ENCODE data around the gene DNAJC3. TPM values are rescaled to one million over a fixed set of nuclear protein-coding genes. Genes with fewer than 3 reads are reported as not detected.

The DNAJC3 gene
- total RNA-seq, 2 experiments from 2014 or later, result 15.9 to 16.8 TPM

- Mint-ChIP-seq H3K9me3 (no peaks in the 10 kb centered on the region), H3K36me3 (ENCODE audit: low read depth) (no peaks in the 10 kb centered on the region), H3K4me3 (no peak overlapping the region), H3K4me1 (ENCODE audit: low read depth) (no peaks in the 10 kb centered on the region), H3K27ac (no peak overlapping the region), H3K27me3 (peaks cover 1% of the 10 kb centered on the region)
- DNase-seq, result no peak
- ATAC-seq, result no peak
- no peak for TF ChIP-seq CTCF (IDR thresholded peaks at IDR 0.05)
- intact Hi-C loops (cut with micrococcal nuclease), result no loop called here
- ChIA-PET POLR2A (no interaction called here), CTCF (no interaction called here)
Observed at GRCh38 chr13:95650696-95651095, 26.2 kb upstream of the DNAJC3 start.

DNA sequence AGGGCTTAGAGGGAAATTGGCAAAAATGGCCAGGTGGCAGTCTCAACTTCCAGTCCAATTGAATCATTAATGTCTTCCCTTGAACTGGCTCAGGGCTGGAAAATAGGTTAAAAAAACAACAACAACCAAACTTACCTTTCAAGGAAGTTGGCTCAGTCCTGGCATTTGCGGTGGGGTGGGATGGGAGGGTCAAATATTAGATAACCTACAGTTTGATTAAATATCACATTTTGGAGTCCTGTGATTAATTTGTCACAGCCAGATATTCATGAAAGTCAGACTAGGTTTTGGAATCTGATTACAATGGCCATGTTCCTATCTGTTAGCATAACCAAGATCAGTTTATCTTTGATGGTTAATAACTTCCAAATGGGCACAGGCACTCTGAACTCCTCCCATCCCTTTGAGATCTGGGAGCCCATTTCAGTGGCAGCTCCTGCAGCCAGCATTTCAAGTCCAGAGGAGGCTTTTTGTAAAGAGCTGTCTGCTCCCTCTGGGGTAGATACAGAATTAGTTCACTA lies 24.6 kb upstream of the DNAJC3 start:
- Mint-ChIP-seq H3K4me3 (no peak overlapping the region), H3K4me1 (ENCODE audit: low read depth) (no peaks in the 10 kb centered on the region), H3K27me3 (peaks cover 1% of the 10 kb centered on the region), H3K27ac (no peak overlapping the region), H3K36me3 (ENCODE audit: low read depth) (no peaks in the 10 kb centered on the region), H3K9me3 (no peaks in the 10 kb centered on the region)
- no peak for DNase-seq
- intact Hi-C loops (cut with micrococcal nuclease), result no loop called here
- no peak for TF ChIP-seq CTCF (IDR thresholded peaks at IDR 0.05)
- ChIA-PET POLR2A (no interaction called here), CTCF (interaction anchor here (0.7 kb wide), 1 partner anchor 28 kb away, joined by 3 read pairs; no protein-coding TSS in a partner anchor)
- no peak for ATAC-seq

- no peak for TF ChIP-seq CTCF (IDR thresholded peaks at IDR 0.05)
- intact Hi-C loops (cut with micrococcal nuclease), result no loop called here
- Mint-ChIP-seq H3K36me3 (ENCODE audit: low read depth) (no peaks in the 10 kb centered on the region), H3K4me3 (no peak overlapping the region), H3K4me1 (ENCODE audit: low read depth) (no peaks in the 10 kb centered on the region), H3K27ac (no peak overlapping the region), H3K27me3 (peaks cover 1% of the 10 kb centered on the region), H3K9me3 (no peaks in the 10 kb centered on the region)
- ATAC-seq (no peak), DNase-seq (no peak)
- CTCF ChIA-PET, result interaction anchor here (0.7 kb wide), 1 partner anchor 29 kb away, joined by 3 read pairs; no protein-coding TSS in a partner anchor
- POLR2A ChIA-PET, result no interaction called here
Observed at GRCh38 chr13:95652821-95653220, 24.1 kb upstream of the DNAJC3 start.

GRCh38 chr13:95656386-95657015 lies 20.4 kb upstream of the DNAJC3 start:
- Mint-ChIP-seq H3K4me3 (no peak overlapping the region), H3K9me3 (no peaks in the 10 kb centered on the region), H3K4me1 (ENCODE audit: low read depth) (no peaks in the 10 kb centered on the region), H3K27me3 (peaks cover 5% of the 10 kb centered on the region), H3K27ac (no peak overlapping the region), H3K36me3 (ENCODE audit: low read depth) (no peaks in the 10 kb centered on the region)
- intact Hi-C loops (cut with micrococcal nuclease), result no loop called here
- TF ChIP-seq CTCF (IDR thresholded peaks at IDR 0.05), result no peak
- ATAC-seq (no peak), DNase-seq (no peak)
- CTCF ChIA-PET, result no interaction called here
- POLR2A ChIA-PET, result no interaction called here

GRCh38 chr13:95659500-95659899 lies 17.4 kb upstream of the DNAJC3 start:
- ATAC-seq (no peak), DNase-seq (no peak)
- Mint-ChIP-seq H3K27ac (no peak overlapping the region), H3K36me3 (ENCODE audit: low read depth) (no peaks in the 10 kb centered on the region), H3K27me3 (peaks cover 14% of the 10 kb centered on the region), H3K4me3 (no peak overlapping the region), H3K9me3 (peaks cover 8% of the 10 kb centered on the region), H3K4me1 (ENCODE audit: low read depth) (no peaks in the 10 kb centered on the region)
- ChIA-PET CTCF (interaction anchor here (1.5 to 3.3 kb wide), 4 partner anchors 35 to 174 kb away, joined by 7 to 32 read pairs (median 16); no protein-coding TSS in a partner anchor), POLR2A (no interaction called here)
- intact Hi-C loops (cut with micrococcal nuclease), result no loop called here
- TF ChIP-seq CTCF (IDR thresholded peaks at IDR 0.05), result no peak
